ENCODE measurements around the gene POU2F3. TPM values are rescaled to one million over a fixed set of nuclear protein-coding genes. Genes with fewer than 3 reads are reported as not detected.

POU2F3 gene
- total and polyA plus RNA-seq, 2 of the 13 experiments (the other 11 are each of a cell fraction or from before 2014, with no cell fraction given), result not detected

GRCh38 chr11:120335908-120336640, 96.1 kb downstream of the POU2F3 start, which contains the start of gene ARHGEF12 (continued):
- TF ChIP-seq ZBTB33 (CRISPR knock-in tag; IDR thresholded peaks at IDR 0.05), result peak; percentile 64; the same call in 1 of the 2 replicates
- peak; percentile 34; the same call in 1 of the 2 replicates for TF ChIP-seq CREB1 (IDR thresholded peaks at IDR 0.05)
- 0 out of 2 replicates have a peak, but pooled peaks have one; percentile 44 for TF ChIP-seq CREB1 (CRISPR knock-in tag; IDR thresholded peaks at IDR 0.05)
- no peak for TF ChIP-seq PRDM15 (CRISPR knock-in tag; IDR thresholded peaks at IDR 0.05)
- no peak for TF ChIP-seq SETDB1 (CRISPR knock-in tag; IDR thresholded peaks at IDR 0.05; ENCODE audit: borderline replicate concordance)
- peak; percentile 56; the same call in 1 of the 2 replicates for TF ChIP-seq ZNF605 (CRISPR knock-in tag; IDR thresholded peaks at IDR 0.05)
- TF ChIP-seq SOX5 (CRISPR knock-in tag; IDR thresholded peaks at IDR 0.05; ENCODE audit: borderline replicate concordance), result peak; percentile 31; the same call in 1 of the 2 replicates
- TF ChIP-seq ZBTB3 (CRISPR knock-in tag; IDR thresholded peaks at IDR 0.05; ENCODE audit: borderline replicate concordance, low read depth), result no peak
- peak; percentile 99 for TF ChIP-seq XRCC5 (optimal IDR thresholded peaks at IDR 0.05; ENCODE audit: low read length)
- 0 out of 2 replicates have a peak, but pooled peaks have one; percentile 73 for TF ChIP-seq ZNF672 (CRISPR knock-in tag; IDR thresholded peaks at IDR 0.05)
- TF ChIP-seq JUNB (CRISPR knock-in tag; IDR thresholded peaks at IDR 0.05; ENCODE audit: borderline replicate concordance), result no peak
- peak; percentile 81; the same call in 1 of the 2 replicates for TF ChIP-seq HBP1 (CRISPR knock-in tag; IDR thresholded peaks at IDR 0.05; ENCODE audit: low read depth)
- peak; percentile 74; the same call in 1 of the 2 replicates for TF ChIP-seq SNAPC2 (CRISPR knock-in tag; IDR thresholded peaks at IDR 0.05)
- 0 out of 2 replicates have a peak, but pooled peaks have one; percentile 41 for TF ChIP-seq ZMYM2 (CRISPR knock-in tag; IDR thresholded peaks at IDR 0.05)
- 0 out of 2 replicates have a peak, but pooled peaks have one; percentile 13 for TF ChIP-seq MXD4 (CRISPR knock-in tag; IDR thresholded peaks at IDR 0.05)
- TF ChIP-seq ARNTL (CRISPR knock-in tag; IDR thresholded peaks at IDR 0.05), result peak; percentile 42; the same call in 1 of the 2 replicates
- 0 out of 2 replicates have a peak, but pooled peaks have one; percentile 12 for TF ChIP-seq ZNF264 (CRISPR knock-in tag; IDR thresholded peaks at IDR 0.05)
- TF ChIP-seq ZZZ3 (CRISPR knock-in tag; IDR thresholded peaks at IDR 0.05; ENCODE audit: borderline replicate concordance), result peak; percentile 83; the same call in 1 of the 2 replicates
- peak; percentile 95 for TF ChIP-seq ZNF501 (CRISPR knock-in tag; IDR thresholded peaks at IDR 0.05)
- peak; percentile 46; the same call in 1 of the 2 replicates for TF ChIP-seq ZNF503 (CRISPR knock-in tag; IDR thresholded peaks at IDR 0.05)
- no peak for TF ChIP-seq NBN (conservative IDR thresholded peaks at IDR 0.05)
